SU-DHL-6 (cell line): ENCODE measurements around the gene PACS1.

ENCODE experiments used
- CTCF ChIP-seq: fragments of 200-600 bp; sonication (generic); IDR thresholded peaks from one replicate; pipeline ENCODE4 v1.5.1; 2017; ENCODE audit warnings: antibody characterized with exemption, mild to moderate bottlenecking, low read length, moderate library complexity; ENCODE audit not compliant: insufficient read depth, poor library complexity, severe bottlenecking
- EZH2phosphoT487 ChIP-seq: fragments of 200-600 bp; sonication (generic), shearing (Covaris generic); conservative IDR thresholded peaks from 2 replicates; pipeline ENCODE4 v1.6.1; 2018; ENCODE audit warnings: mild to moderate bottlenecking, antibody characterized with exemption, low read length, moderate library complexity, mixed read lengths

GRCh38 chr11:66291706-66292542, 221.9 kb downstream of the PACS1 start, which contains the start of gene TMEM151A:
- no peak for TF ChIP-seq CTCF
- no peak for TF ChIP-seq EZH2phosphoT487
